Esophagus muscularis mucosa (tissue), 4 donors: ENCODE results near the gene UGT2A1. TPM values are rescaled to one million over a fixed set of nuclear protein-coding genes. Genes with fewer than 3 reads are reported as not detected.

ENCODE experiments used
- DNase-seq: peaks from one replicate; pipeline ENCODE4 v3.0.0-alpha.2; 2017; ENCODE audit errors: extremely low spot score
- H3K27ac ChIP-seq, 4 donors: fragments of 200-600 bp; sonication (generic); replicated peaks in 1 of 4; 1 replicate in 3 of 4; 2 replicates in 1 of 4; pipeline ENCODE4 v1.5.1; 2016 to 2019; ENCODE audit warnings: mild to moderate bottlenecking in 1 of 4
- H3K27me3 ChIP-seq, 4 donors: fragments of 200-600 bp; sonication (generic); one replicate each; pipeline versions ENCODE4 v1.5.1 to v1.6.0; 2016 to 2019
- H3K36me3 ChIP-seq, 4 donors: fragments of 200-600 bp; sonication (generic); one replicate each; pipeline ENCODE4 v1.5.1; 2016 to 2019
- H3K4me1 ChIP-seq, 4 donors: fragments of 200-600 bp; sonication (generic); one replicate each; pipeline ENCODE4 v1.5.1; 2016 to 2019
- H3K4me3 ChIP-seq, 4 donors: fragments of 200-600 bp; sonication (generic); 1 replicate in 2 of 4; 2 replicates in 2 of 4; pipeline ENCODE4 v1.5.1; 2016 to 2019; ENCODE audit warnings: mild to moderate bottlenecking in 4 of 4, moderate library complexity in 1 of 4
- H3K9me3 ChIP-seq, 4 donors: fragments of 200-600 bp; sonication (generic); 1 replicate in 3 of 4; 2 replicates in 1 of 4; pipeline ENCODE4 v1.5.1; 2016 to 2019
- EP300 ChIP-seq: sonication (generic); formaldehyde crosslinking; IDR thresholded peaks from one replicate; pipeline ENCODE4 v1.6.1; 2017; ENCODE audit warnings: antibody characterized with exemption
- POLR2A ChIP-seq: fragments of 450-650 bp; IDR thresholded peaks from one replicate; pipeline ENCODE4 v1.6.1; 2017; ENCODE audit warnings: antibody characterized with exemption, moderate library complexity, mild to moderate bottlenecking, low read depth
- POLR2AphosphoS5 ChIP-seq, 2 donors: sonication (generic); formaldehyde crosslinking; IDR thresholded peaks; one replicate each; pipeline ENCODE4 v1.6.1; 2017; ENCODE audit warnings: antibody characterized with exemption in 2 of 2
- WGBS: methylation state at CpG from one replicate; pipeline ENCODE4 v1.1.5; 2018; 5-methylcytosine and 5-hydroxymethylcytosine counted together
- intact Hi-C: fragments of 100-400 bp; cut with DNase I; formaldehyde crosslinking; loops from one replicate; pipeline ENCODE4 v1.15.1; 2023
- total RNA-seq, 4 donors: library from RNA; depleted of rRNA; stranded (reverse); fragments of >200 nt; gene quantifications; one replicate each; pipeline versions ENCODE4 v1.1.0 to v1.2.1, GENCODE V29; 2016
- TF ChIP-seq, protein P1 (sequence below), 3 experiments: fragments of 200-600 bp in 2 of 3; fragments of 450-650 bp in 1 of 3; sonication (generic) in 2 of 3; IDR thresholded peaks; one replicate each; pipeline ENCODE4 v1.5.1; 2017 to 2019; ENCODE audit warnings: antibody characterized with exemption in 3 of 3, mild to moderate bottlenecking in 2 of 3, moderate library complexity in 1 of 3

Gene UGT2A1
- total RNA-seq, 4 donors from 2014 or later = not detected

DNA sequence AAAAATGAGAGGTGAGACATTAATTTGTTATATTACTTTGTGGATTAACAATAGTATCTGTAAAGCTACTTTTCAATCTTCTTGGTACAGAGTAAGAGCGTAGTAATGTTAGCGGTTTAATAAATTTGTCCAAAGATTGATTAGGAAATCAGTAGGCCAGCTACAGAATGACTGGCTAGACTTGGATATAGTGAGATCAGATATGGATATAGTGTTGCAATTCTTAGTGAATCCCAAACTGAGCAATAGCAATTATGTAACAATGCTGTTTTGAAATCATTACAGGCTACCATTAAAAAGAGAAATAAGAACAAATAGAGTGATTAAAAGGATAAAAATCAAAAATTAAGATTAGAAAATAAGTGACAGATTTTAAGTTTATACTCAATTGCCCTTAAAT, 12.8 kb downstream of the UGT2A1 start:
- intact Hi-C loops = no loop called here
- TF ChIP-seq, protein P1, sequence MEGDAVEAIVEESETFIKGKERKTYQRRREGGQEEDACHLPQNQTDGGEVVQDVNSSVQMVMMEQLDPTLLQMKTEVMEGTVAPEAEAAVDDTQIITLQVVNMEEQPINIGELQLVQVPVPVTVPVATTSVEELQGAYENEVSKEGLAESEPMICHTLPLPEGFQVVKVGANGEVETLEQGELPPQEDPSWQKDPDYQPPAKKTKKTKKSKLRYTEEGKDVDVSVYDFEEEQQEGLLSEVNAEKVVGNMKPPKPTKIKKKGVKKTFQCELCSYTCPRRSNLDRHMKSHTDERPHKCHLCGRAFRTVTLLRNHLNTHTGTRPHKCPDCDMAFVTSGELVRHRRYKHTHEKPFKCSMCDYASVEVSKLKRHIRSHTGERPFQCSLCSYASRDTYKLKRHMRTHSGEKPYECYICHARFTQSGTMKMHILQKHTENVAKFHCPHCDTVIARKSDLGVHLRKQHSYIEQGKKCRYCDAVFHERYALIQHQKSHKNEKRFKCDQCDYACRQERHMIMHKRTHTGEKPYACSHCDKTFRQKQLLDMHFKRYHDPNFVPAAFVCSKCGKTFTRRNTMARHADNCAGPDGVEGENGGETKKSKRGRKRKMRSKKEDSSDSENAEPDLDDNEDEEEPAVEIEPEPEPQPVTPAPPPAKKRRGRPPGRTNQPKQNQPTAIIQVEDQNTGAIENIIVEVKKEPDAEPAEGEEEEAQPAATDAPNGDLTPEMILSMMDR (IDR thresholded peaks at IDR 0.05) = no peak
- TF ChIP-seq POLR2AphosphoS5 (IDR thresholded peaks at IDR 0.05) (no peak), POLR2A (no peak), EP300 (no peak)
- 90% methylated on average over 2 of the region's 2 CpGs for WGBS
- H3K4me1 ChIP-seq = no peaks in the 10 kb centered on the region
- H3K4me3 ChIP-seq = no peak overlapping the region
- DNase-seq = no peak
- no peaks in the 10 kb centered on the region for H3K27me3 ChIP-seq
- H3K9me3 ChIP-seq = no peaks in the 10 kb centered on the region
- no peaks in the 10 kb centered on the region for H3K36me3 ChIP-seq
- no peak overlapping the region for H3K27ac ChIP-seq

DNA sequence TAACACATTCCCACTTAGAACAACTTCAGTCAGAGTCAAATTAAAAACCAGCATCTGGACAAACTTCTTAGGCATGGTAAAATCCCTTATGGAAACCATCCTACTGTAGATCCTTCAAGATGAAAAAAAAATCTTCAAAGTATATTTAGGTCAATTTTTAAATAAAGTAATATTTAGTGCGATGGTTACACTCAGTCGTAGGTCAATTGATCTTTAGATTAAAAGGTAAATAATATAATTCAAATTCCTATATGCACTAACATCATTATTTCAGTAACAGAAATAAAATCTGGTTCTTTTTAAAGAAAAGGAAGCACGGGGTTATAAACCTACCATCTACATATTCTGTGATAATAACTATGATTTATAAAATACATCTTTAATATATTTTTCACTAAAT, 13.5 kb downstream of the UGT2A1 start, which contains the start of gene UGT2A2:
Gene UGT2A2 (minus strand): TSS at position 101 of the 400 bp plus-strand sequence. CDS start 2 bp downstream, at position 99.
- intact Hi-C loops = no loop called here
- WGBS = 89% methylated on average over 3 of the region's 3 CpGs

DNA sequence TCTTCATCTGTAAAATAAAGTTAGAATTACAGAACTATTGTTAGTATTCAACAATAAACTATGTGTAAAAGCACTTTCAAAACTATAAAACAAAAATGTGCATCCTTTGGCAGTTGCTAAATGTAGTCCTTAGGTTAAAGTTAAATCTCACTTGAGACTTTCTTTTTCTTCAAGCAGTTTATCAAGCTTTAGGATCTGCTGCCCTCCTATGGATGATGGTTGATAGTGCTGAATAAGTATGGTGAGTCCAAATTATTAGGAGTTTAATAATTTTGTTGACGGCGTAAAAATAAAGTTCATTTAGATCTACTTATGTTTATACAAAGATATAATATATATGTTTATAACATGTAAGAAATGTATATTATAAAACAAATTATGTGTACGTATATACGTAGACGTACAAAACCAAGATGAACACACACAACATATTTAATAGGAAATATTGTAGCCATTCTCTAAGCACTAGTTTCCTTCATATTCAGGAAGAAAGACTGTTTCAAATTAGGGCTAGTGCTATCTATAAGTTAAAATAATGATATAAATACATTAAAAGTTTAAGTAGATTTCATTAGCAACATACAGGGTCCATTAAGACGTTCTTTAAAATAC, 35.9 kb downstream of the UGT2A1 start:
- Histone ChIP-seq H3K36me3 (no peaks in the 10 kb centered on the region), H3K27ac (no peak overlapping the region), H3K4me1 (no peaks in the 10 kb centered on the region), H3K4me3 (no peak overlapping the region), H3K9me3 (peaks cover 0 to 8% (median 0%) of the 10 kb centered on the region in 4 donors), H3K27me3 (no peaks in the 10 kb centered on the region)
- intact Hi-C loops = no loop called here
- no peak for DNase-seq
- TF ChIP-seq POLR2AphosphoS5 (IDR thresholded peaks at IDR 0.05) = no peak
- TF ChIP-seq EP300 = no peak
- no peak for TF ChIP-seq POLR2A
- TF ChIP-seq, protein P1 (IDR thresholded peaks at IDR 0.05) = no peak
- 69% methylated on average over 6 of the region's 6 CpGs for WGBS

More for the DNA sequence above, 13.5 kb downstream of the UGT2A1 start, which contains the start of gene UGT2A2:
- no peak for TF ChIP-seq POLR2AphosphoS5 (IDR thresholded peaks at IDR 0.05)
- TF ChIP-seq POLR2A = no peak
- TF ChIP-seq, protein P1 (IDR thresholded peaks at IDR 0.05) = no peak
- no peak for TF ChIP-seq EP300
- no peak within 1 kb of the TSS for H3K27ac ChIP-seq
- no peaks in the 10 kb centered on the region for H3K36me3 ChIP-seq
- H3K9me3 ChIP-seq = no peaks in the 10 kb centered on the region
- DNase-seq = no peak
- no peaks in the 10 kb centered on the region for H3K4me1 ChIP-seq
- H3K4me3 ChIP-seq = no peak within 1 kb of the TSS
- H3K27me3 ChIP-seq = no peaks in the 10 kb centered on the region

DNA sequence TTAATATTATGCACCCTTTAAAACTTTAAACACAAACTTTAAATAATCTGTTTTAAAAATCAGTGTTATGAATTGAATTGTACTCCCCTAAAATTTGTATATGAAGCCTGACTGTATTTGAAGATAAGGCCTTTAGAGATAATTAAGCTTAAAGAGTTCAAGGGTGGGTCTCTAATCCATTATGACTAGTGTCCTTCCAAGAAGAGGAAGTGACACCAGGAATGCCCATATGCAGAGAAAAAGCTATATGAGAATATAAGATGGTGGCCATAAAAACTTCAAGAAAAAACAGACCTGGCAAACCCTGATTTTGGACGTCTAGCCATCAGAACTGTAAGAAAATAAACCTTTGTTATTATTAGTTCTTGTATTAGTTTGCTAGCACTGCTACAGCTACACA, 42.6 kb downstream of the UGT2A1 start:
- Histone ChIP-seq H3K4me3 (no peak overlapping the region), H3K27me3 (no peaks in the 10 kb centered on the region), H3K9me3 (no peaks in the 10 kb centered on the region), H3K27ac (no peak overlapping the region), H3K4me1 (no peaks in the 10 kb centered on the region), H3K36me3 (no peaks in the 10 kb centered on the region)
- TF ChIP-seq EP300 (no peak), POLR2A (no peak), POLR2AphosphoS5 (IDR thresholded peaks at IDR 0.05) (no peak)
- TF ChIP-seq, protein P1 (IDR thresholded peaks at IDR 0.05) = no peak
- no peak for DNase-seq
- 56% methylated on average over 1 of the region's 1 CpG for WGBS
- intact Hi-C loops = no loop called here

DNA sequence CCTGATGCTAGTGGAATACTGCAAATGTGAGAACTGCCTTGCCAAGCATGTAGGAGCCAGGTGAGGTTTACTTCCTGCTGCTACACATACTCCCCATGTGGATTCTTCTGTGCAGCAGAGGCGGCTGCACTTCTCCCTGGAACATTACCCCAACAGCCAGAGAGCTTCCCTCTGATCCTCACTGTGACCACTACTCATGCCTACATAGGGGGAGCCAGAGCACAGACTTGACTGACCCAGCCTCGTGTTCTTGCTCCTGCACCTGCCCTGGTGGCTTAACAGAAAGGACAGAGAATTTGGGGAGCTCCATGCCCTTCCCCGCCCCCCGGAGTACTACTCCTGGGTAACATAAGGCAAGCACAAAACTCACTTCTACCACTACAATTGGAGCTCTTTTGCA, 52.0 kb downstream of the UGT2A1 start:
- 47% methylated on average over 4 of the region's 4 CpGs for WGBS

More for the DNA sequence above, 52.0 kb downstream of the UGT2A1 start:
- Histone ChIP-seq H3K9me3 (no peaks in the 10 kb centered on the region), H3K4me3 (no peak overlapping the region), H3K36me3 (no peaks in the 10 kb centered on the region), H3K4me1 (no peaks in the 10 kb centered on the region), H3K27ac (no peak overlapping the region), H3K27me3 (no peaks in the 10 kb centered on the region)
- DNase-seq = no peak
- TF ChIP-seq POLR2AphosphoS5 (IDR thresholded peaks at IDR 0.05) (no peak), EP300 (no peak), POLR2A (no peak)
- intact Hi-C loops = no loop called here
